Posterior vena cava (tissue), 2 donors: Measurements from ENCODE around the gene URB2. TPM values are rescaled to one million over a fixed set of nuclear protein-coding genes. Genes with fewer than 3 reads are reported as not detected.
"Not testable (repeated sequence)": the region's sequence is repeated elsewhere in the genome, so short reads cannot be mapped to it uniquely, and the experiment has no call there.

Source experiments
- DNase-seq: peaks from one replicate; pipeline ENCODE4 v3.0.0-alpha.2; 2020; ENCODE audit warnings: low spot score
- intact Hi-C, 2 donors: fragments of 100-400 bp; cut with DNase I; formaldehyde crosslinking; loops; one replicate each; pipeline versions ENCODE4 v1.14.1 to v1.14.2; 2022 to 2023
- total RNA-seq, 2 donors: library from RNA; stranded (reverse); fragmentation: NEBNext Ultra II Directional; extraction: Animal tissue kit (Norgen Biotek cat#: 25700); gene quantifications; one replicate each; pipeline ENCODE4 v1.2.1, GENCODE V29; 2021
- donor health status: DM: yes; HTN: yes; CAD: no.
- donor health status: DM: yes; HTN: yes; CAD: no.

URB2 gene
- total RNA-seq, 2 donors from 2014 or later = 7.5 to 8.3 TPM

DNA sequence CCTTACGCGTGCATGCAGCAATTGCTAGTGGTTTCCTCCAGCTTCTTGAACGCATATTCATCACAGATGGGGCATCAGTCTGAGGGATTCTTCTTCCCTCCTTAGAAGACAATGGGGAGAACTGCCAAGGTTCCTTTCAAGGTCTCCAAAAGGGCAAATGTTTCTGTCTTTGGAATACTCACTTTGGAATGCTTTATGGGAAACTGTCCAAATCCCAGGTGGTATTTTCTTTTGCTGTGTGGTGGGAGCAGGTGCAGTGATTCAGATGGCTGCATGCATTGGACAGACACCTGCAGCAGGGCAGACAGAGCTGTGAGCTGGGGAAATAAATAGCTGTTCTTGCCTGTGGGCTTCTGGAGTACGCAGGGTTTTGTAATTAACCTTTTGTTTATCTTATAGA lies 40.5 kb downstream of the URB2 start:
- DNase-seq = no peak
- intact Hi-C loops = no loop called here

DNA sequence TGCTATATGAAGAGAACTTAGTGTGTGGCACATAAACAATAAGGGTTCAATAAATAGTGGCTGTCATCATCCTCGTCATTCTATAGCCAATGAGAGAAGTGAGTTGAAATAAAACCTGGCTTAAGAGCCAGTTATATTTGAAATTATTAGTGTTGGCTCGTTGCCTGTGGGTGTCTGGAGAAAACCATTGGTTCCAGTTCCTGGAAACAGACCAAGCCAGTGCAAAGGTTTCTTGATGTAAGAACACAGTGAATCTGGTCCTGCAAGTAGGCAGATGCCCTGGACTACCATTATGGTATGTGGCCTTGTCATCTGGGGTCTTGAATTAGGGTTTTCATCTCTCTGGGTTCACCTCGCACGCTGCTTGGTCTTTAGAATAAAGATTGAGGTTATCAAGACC lies 43.3 kb downstream of the URB2 start:
- DNase-seq = no peak
- intact Hi-C loops = no loop called here

DNA sequence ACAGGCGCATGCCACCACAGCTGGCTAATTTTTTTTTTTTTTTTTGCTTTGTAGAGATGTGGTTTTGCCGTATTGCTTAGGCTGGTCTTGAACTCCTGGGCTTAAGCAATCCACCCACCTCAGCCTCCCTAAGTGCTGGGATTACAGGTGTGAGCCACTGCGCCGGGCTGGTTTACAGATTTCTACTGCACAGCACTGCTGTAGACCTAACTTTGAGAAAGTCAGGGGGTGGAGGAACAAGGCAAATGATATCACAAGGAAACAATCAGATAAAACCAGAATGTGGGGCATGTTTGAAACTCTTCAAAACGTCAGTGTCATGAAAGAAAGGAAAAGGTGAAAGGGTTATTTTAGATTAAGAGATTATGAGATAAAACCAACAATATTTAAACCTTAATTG lies 45.3 kb downstream of the URB2 start:
- intact Hi-C loops = no loop called here
- DNase-seq = no peak

DNA sequence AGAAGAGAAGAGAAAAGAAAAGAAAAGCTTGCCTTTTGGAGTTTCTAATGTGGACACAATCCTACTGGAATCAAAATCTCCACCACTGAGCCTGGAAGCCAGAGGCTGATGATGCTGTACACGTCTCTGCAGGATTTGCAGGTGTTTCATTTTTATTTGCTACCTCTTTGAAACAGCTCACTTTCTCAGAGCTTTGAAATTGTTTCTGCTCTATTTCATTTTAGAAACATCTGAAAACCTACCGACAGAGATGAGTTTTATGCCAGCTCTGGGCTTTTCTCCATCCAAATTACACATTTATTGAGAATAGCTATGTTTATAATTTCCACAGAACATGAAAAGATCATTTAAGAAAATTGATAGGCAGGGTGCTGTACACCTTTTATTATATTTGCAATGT lies 46.2 kb downstream of the URB2 start:
- intact Hi-C loops = no loop called here
- DNase-seq = no peak

DNA sequence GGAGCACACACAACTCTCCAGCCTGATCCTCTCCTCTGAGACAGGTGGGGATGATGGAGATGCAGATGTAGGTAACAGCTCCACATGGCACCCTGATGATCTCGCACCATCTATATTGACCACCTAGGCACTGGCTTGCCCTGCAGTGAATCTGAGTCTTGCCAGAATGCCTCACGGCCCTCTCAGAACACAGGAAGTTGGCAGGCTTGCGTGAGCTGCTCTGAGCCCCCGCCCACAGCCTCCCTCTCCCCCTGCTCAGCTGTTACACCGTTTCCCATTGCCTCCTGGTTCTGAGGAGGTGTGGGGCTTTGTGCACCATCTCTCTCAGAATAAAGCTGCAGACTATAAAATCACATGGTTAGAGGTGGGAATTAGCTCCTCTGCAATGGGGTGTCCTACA lies 48.0 kb downstream of the URB2 start:
- intact Hi-C loops = no loop called here
- DNase-seq = no peak

DNA sequence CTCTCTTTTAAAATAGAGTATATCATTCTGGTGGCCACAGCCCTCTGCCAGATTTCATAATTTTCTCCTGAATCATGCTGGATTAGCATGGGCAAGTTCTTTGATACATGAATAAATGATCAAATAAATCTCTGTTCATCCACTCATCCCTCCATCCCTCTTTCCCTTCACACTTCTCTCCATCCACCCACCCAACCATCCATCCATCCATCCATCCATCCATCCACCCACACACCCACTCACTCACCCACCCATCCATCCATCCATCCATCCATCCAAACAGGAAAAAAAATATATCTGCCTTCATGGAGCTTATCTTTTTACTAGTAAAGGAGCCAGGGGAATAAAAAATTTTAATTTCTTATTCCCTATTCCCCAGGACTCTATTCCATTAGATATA lies 49.3 kb downstream of the URB2 start:
- DNase-seq = no peak
- intact Hi-C loops = no loop called here

DNA sequence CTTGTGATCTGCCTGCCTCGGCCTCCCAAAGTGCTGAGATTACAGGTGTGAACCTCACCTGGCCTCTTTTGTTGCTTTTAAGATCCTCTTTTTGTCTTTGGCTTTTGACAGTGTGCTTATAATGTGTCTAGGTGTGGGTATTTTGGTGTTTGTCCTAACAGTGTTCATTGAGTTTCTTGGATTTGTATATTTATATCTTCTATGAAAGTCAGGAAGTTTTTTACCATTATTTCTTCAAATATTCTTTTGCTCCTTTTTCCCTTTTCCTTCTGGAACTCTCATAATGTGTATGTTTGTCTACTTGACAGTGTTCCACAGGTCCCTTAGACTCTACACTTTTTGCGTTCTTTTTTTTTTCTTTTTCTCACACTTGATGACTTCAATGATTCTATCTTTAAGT lies 59.1 kb downstream of the URB2 start:
- DNase-seq = no peak
- intact Hi-C loops = no loop called here

DNA sequence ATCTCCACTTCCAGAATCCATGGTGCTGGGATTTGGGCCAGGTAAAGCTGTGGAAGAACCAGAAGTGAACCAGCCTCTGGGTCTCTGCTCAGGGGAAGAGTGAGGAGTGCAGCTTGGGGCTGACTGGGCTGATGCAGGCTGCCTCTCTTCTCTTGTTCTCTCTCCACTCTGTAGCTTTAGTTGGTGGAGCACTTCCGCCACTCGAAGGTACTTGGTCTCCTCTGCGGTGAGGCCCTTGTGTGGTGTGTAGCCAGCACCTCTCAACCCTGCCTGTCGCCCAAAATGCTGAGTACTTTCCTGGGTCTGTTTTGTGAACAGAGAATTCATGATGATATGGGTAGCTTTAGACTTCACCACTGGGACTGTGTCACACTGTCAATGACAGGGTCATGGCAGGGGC lies 63.2 kb downstream of the URB2 start:
- intact Hi-C loops = no loop called here
- DNase-seq = no peak

DNA sequence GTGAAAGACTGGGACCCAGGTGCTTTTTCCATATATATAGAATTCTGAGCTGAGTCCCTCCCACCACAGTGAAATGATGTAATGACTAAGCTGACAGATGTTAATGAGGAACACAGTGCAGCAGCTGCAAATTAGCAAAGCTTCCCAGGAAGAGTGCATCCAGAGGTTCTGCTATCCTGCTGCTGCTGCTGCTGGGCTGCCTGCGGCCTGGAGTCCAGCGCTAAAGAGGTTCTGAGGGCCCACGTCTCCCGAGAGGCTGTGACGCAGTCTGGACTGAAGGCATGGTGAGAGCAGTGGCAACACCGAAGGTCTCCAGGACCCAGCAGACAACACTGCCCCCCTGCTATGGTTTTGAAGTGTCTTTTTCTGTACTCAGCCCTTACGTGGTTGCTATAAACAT lies 63.9 kb downstream of the URB2 start:
- DNase-seq = no peak
- intact Hi-C loops = no loop called here

DNA sequence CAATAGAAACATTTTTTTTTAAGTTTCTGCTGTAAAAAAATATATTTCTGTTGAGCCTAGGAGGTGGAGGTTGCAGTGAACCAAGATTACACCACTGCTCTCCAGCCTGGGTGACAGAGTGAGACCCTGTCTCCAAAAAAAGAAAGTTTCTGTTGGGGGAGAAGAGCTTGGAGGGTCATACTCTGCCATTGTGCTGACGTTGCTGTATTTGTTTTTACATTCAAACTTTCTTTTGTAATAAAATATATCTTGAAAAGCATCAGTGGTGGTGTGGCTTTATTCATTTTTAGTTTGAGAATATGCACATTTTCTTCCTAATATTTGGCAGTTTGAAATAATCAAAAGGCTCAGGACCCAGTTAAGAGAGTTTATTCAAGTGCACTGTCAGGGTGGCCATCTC lies 64.6 kb downstream of the URB2 start:
- intact Hi-C loops = no loop called here
- DNase-seq = no peak

DNA sequence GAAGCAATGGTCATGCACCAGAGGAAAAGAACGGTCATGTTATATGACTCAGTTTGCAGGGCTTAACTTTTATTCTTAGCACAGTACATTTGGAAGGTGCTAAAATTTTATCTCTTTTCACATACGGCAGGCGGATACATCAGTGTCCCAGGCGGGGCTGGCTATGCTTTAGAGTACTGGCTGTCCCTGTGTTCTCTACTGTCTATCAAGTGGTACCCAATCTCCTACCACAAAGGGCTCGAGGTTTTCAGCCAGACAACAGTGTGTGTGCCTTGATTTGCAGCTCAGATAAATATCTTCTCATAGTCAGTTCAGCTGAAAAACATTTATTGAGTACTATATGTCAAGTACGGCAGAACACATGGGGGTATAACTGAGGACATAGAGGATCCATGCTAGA lies 65.3 kb downstream of the URB2 start:
- intact Hi-C loops = no loop called here
- no peak for DNase-seq

DNA sequence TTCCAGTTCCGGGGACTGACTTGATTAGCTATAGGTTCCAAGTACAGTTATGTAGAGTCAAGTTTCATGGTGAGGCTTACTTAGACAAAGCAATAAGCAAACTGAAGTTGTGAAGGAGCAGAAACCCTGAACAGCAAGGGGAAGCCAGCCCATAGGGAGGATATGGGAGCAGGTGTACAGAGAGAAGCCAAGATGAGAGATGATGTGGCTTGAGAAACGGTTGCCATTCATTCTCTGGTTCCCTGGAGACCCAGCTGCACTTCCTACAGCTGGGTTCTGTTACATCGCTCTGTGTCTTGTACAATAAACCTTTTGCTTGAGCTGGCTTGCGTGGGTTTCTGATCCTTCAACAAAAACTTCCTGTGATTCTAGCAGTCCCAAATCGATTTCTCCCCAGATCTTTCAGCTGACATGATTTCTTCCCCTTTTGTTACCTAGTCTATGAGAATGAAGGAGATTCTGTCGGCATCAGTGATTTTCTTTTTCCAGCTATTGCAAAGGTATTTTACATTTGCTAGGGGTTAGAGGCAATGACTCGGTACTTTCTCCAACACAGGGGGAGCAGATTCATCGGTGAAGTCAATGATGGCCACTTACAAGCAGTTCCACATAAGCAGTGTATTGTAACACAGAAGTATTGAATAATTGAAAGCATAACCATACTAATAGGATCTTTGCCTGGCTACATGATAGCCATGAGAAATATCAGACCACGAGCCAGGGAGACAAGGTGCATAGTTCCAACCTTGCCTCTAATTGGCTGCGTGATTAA lies 67.3 kb downstream of the URB2 start:
- no peak for DNase-seq
- intact Hi-C loops = no loop called here

DNA sequence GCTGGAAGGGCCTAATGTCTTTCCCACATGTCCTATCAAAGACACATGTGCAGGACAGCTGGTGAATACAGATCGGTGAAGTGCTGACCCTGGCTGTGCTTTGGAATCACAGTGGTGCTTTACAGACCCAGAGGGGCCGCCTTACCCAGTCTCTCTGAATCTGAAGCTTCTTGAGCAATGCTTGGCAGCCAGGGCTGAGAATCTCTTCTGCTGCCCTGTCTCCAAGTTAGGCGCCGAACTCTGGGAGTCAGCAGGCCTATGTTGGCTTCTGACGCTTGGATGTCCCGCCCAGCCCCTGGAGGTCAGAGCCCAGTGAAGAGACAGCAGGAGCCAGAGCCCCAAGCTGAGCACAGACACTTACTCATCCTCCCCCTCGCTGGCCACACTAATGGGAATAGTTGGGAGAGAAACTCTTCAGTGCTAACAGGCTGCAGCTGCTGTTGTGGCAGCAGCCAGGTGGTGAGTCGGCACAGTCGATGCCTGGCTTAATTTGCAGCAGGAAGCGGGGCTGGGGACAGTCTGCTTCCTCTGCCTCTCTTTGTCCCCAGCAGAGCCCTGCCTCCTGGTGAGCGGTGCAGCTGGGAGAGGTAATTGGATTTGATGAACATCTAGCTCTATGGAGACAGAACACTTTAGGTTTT lies 68.1 kb downstream of the URB2 start:
- intact Hi-C loops = no loop called here

DNA sequence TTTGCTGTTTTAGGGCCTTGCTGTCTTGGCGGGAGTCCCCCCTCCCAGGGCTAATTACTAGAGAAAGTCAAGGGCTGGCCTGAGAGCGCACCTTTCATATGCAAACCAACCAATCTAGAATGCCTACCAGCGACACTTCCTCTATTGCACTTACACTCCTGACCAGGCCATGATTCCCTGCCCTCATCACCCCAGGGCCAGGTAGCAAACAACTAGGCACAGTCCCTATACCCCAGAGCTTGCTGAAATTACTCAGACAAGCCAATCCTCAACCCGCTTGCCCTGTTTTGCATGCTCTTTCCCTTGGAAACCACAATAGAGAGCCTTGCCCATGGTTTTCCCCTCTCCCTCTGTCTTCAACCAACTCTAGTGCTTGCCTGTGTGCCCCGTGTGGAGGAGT lies 70.3 kb downstream of the URB2 start:
- DNase-seq = no peak
- intact Hi-C loops = no loop called here

More for the DNA sequence above, 68.1 kb downstream of the URB2 start:
- DNase-seq = peak; percentile 93

DNA sequence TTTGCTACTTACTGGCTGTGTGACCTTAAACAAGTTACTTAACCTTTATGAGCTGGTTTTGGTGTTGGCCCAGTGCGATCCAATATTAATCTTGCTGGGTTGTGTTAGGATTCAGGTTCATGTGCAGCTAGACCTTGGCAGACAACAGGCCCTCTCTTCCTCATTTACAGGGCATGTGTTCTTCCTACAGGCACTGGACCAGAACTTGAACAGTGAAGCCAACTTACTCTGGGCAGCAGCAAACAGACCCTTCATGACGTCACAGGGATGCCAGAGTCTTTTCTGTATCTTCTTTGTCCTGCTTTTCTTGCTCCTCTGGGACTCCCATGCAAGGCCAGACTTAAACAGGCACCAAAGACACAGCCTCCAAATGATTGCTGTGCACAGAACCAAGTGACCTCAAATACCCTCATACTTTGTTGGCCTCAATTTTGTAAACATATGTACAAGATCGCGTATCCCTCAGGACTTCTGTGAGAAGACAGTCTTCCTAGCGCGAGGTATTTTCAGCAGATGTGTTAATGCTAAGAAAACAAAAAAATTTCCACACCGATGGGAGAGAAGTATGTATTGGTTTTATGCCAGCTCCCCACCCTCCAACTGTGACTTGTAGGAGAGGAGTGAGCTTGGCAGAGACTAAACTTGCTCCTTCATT lies 73.7 kb downstream of the URB2 start:
- DNase-seq = no peak
- intact Hi-C loops = no loop called here

DNA sequence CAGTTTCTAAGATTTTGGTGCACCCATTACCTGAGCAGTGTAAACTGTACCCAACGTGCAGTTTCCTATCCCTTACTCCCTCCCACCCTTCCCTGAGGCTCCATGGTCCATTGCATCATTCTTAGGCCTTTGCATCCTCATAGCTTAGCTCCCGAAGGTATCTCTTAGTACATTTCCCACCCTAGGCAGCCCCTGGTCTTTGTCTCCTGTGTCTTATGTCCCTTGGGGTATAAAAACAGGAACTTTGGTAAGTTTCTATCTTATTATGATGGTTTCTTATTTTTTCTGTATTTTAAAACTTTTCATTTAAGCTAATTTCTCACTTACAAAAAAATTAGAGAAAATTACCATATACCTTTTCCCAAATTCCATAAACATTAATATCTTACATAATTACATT lies 78.1 kb downstream of the URB2 start:
- intact Hi-C loops = no loop called here
- no peak for DNase-seq

DNA sequence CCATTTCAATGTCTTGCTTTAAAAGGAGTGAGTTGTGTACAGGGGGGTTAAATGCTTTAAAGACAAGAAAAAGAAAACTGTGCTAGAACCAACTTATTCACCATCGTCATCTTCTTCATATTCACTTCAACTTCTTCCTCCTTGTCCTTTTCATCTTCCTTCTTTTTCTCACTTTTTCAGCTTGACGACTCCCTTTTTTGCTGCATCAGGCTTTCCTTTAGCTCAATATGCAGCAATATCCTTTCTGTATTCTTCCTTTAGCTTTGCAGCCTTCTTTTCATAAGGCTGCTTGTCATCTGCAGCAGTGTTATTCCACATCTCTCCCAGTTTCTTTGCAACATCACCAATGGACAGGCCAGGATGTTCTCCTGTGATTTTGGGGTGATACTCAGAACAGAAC lies 79.1 kb downstream of the URB2 start:
- DNase-seq, intact Hi-C loops: not testable (repeated sequence)

DNA sequence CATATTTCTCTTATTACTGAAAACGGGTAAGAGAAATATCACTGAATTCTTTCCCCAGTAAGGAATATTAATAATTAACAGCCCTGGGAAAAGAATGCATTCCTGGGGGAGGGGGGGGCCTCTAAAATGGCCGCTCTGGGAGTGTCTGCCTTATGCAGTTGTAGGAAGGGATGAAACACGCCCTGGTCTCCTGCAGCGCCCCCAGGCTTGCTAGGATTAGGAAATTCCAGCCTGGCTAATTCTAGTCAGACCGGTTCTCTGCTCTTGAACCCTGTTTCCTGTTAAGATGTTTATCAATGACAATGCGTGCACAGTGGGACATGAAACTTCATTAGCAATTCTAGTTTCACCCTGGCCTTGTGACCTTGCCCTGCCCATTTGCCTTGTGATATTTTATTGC lies 81.1 kb downstream of the URB2 start:
- intact Hi-C loops, DNase-seq: not testable (repeated sequence)

DNA sequence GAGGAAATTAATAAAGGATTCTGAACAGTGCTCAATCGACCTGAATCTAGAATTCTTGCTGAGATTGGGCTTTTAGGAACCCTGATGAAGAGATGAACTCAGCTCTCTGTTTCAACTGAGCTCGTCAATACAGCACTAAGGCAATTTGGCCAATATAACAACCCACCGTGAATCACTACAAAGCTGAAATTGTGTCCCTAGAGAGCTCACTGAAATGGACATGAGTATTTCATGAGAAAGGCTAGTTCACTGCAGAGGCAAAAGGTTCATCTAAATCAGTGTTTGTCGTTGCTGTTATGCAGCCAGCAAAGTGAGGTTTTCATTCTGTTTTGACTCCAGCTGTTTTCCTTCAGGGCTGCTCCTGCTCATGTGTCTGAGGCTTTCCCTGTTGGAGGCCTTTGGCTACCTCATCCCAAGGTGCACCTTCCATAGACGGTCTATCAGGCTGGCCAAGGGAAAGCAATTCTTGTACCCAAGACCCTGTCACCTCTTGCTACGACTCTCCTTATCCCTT lies 83.5 kb downstream of the URB2 start:
- no peak for DNase-seq
- intact Hi-C loops = no loop called here
